NOMO-1 (cell line): ENCODE results near the gene WSCD2.
A peak's percentile ranks its signal among the peaks of the same experiment; 100 is the strongest.

Source experiments
- DNase-seq, 2 experiments: peaks; one replicate each; lab custom pipeline; 2025; ENCODE audit not compliant: unreplicated experiment in 2 of 2; lab: John Stamatoyannopoulos, UW

WSCD2 gene

DNA sequence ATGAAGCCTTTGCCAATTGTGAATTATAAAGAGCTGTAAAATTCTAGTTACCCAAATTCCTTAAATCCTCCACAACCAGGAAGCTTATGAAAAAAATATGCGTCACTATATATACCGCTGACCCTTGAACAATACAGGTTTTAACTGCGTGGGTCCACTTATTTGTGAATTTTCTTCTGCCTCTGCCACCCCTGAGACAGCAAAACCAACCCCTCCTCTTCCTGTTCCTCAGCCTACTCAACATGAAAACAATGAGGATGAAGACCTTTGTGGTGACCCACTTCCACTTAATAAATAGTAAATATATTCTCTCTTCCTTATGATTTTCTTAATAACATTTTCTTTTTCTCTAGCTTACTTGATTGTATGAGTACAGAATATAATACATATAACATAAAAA lies 167.9 kb downstream of the WSCD2 start:
- DNase-seq, result no peak

DNA sequence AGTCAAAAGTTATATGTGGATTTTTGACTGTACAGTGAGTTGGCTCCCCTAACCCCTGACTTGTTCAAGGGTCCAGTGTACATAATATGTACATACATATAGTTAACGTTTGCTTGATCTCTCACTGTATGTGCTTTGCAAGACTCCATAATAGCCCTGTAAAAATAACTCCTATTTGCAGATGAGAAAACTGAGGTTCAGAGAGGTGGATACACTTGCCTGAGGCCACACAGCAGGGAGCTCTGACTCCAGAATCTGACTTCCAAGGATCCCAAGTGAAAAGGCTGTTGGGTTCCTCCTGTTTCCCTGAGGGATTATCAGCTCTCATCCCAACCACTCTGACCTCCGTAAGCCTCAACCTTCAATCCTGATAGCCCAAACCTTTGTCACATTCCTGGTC lies 168.3 kb downstream of the WSCD2 start:
- no peak for DNase-seq

DNA sequence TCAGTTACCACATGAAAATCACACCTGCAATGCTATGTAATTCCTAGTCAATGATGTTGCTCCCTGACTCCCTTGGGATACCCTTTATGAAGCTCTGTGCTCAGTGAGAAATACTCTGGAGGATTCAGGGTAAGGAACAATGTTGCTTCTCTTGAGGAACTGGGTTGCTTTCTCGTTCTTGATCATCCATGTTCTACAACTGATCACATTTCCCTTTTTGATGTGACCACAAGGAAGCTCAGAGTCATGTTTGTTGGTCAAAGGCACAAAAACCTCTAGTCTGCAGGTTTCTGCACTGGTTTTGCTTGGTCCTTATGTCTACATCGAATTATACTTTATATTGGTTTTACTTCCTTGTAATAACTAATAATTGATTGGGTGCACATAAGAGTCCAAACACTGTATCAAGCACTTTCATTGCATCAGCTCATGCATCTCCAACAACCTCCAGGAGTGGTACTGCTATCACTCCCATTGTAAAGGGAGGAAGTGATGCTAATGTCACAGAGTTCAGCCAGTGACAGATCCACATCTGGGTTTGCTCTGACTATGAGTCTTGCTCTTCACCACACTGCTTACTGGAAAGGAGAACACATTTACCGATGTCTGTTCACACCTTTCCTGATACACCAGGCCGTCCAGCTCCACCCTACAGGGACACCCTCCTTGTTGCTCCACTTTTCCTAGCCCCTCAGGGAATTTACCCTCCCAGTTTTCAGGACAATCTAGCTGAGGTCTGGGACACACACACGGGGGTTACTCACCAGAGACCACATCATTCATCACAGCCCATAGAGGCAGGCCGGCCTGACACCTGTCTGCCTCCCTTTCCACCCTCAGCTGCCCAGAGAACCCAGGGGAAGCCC lies 169.0 kb downstream of the WSCD2 start:
- DNase-seq, result peak in 1 of 2 experiments; percentile 14

DNA sequence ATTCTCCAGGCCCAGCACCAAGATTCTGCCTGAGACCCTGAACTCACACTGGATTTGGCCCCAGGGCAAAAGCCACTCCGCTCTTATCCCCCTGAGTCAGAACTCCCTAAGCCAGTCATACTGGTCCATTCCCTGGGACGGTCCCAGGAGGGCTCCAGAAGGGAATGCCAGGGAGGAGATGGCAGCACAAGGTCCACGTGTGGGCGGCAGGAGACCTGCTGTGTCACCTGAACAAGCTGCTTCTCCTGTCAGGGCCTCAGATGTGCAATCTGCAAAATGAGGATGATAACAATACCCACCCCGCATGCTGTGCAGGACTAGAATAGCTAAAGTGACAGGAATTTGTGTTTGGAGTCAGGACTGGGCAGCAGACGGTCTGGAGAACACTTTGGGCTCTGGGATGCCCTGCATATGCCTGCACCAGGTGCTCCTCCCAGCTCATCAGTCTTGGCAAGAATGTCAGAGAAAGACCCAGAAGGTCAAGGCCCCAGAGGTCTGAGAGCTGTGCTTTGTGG lies 169.7 kb downstream of the WSCD2 start:
- DNase-seq, result no peak

DNA sequence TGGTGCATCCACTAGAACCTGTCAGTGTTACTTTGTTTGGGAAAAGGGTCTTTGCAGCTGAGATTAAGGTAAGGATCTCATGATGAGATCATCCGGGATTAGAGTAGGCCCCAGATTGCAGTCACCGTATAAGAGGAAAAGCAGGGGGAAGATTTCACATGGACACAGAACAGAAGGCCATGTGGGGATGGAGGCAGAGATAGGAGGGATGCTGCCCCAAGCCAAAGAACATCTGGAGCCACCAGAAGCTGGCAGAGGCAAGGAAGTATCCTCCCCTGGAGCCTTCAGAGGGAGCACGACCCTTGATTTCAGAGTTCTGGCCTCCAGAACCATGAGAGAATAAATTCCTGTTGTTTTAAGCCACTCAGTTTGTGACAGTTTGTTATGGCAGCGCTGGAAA lies 170.4 kb downstream of the WSCD2 start:
- DNase-seq, result no peak
